ENCODE data around the gene ANAPC1.

DNA sequence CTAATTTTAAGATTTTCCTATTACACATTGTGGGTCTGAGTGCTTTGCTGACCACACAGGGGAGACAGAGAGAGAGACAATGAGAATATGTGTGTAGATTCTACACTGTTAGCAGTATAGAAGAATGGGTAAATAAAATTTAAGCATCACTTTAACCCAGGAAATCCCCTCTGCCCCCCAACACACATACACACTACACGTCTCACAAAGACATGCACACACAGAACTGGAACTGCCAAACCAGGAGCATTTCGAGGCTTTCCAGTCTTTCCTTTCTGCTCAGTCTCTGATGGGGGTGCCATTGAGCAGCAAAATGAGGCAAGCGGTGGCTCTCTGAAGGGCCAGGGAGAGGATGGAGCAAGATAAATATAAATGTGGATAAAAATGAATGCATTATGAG is 16.9 kb upstream of the ANAPC1 start:
- TF ChIP-seq EZH2 (IDR thresholded peaks at IDR 0.05) (no peak), POLR2AphosphoS5 (IDR thresholded peaks at IDR 0.05; ENCODE audit: borderline replicate concordance, low read depth, low read length) (no peak)

Measured in SK-N-MC (cell line).